Spinal cord (tissue), 10 donors: ENCODE data around the gene AGFG1. TPM values are rescaled to one million over a fixed set of nuclear protein-coding genes. Genes with fewer than 3 reads are reported as not detected.

ENCODE experiments used
- DNase-seq, 6 donors: peaks; one replicate each; pipeline versions ENCODE4 v3.0.0 to v3.0.0-alpha.2; 2013 to 2015; ENCODE audit warnings: low spot score in 6 of 6, low read depth in 4 of 6
- H3K27ac ChIP-seq: one replicate; pipeline ENCODE4 v1.5.1; 2013; ENCODE audit warnings: low read depth, low read length, control low read depth
- H3K27me3 ChIP-seq: one replicate; pipeline ENCODE4 v1.6.1; 2013; ENCODE audit warnings: low read length; ENCODE audit not compliant: control insufficient read depth, insufficient read depth
- H3K36me3 ChIP-seq: one replicate; pipeline ENCODE4 v1.6.1; 2013; ENCODE audit warnings: low read length; ENCODE audit not compliant: control insufficient read depth, insufficient read depth
- H3K4me1 ChIP-seq: one replicate; pipeline ENCODE4 v1.6.1; 2013; ENCODE audit warnings: low read length; ENCODE audit not compliant: control insufficient read depth, insufficient read depth
- H3K4me3 ChIP-seq: one replicate; pipeline ENCODE4 v1.5.1; 2013; ENCODE audit warnings: low read depth, low read length, control low read depth
- H3K9me3 ChIP-seq: one replicate; pipeline ENCODE4 v1.6.1; 2013; ENCODE audit warnings: low read length; ENCODE audit not compliant: control insufficient read depth, insufficient read depth
- WGBS: methylation state at CpG from one replicate; pipeline ENCODE4 v1.1.5; 2013; ENCODE audit warnings: missing lambda C conversion rate; ENCODE audit not compliant: insufficient coverage; 5-methylcytosine and 5-hydroxymethylcytosine counted together
- polyA plus RNA-seq, 2 donors: library from polyadenylated mRNA; unstranded; fragments of 120-200 nt; gene quantifications; one replicate each; pipeline ENCODE4 v1.2.1, GENCODE V29; 2013; ENCODE audit not compliant: insufficient read length in 2 of 2
- total RNA-seq, 2 donors: library from RNA; depleted of rRNA in 1 of 2; stranded (reverse); fragments of 120-200 nt in 1 of 2; fragments of >200 nt in 1 of 2; gene quantifications; one replicate each; pipeline versions ENCODE4 v1.2.3 to v1.2.4, GENCODE V29; 2013 to 2014
- donor health status: healthy.

The AGFG1 gene
- total and polyA plus RNA-seq, 4 donors: 72.4 to 113 (median 82.3) TPM

DNA sequence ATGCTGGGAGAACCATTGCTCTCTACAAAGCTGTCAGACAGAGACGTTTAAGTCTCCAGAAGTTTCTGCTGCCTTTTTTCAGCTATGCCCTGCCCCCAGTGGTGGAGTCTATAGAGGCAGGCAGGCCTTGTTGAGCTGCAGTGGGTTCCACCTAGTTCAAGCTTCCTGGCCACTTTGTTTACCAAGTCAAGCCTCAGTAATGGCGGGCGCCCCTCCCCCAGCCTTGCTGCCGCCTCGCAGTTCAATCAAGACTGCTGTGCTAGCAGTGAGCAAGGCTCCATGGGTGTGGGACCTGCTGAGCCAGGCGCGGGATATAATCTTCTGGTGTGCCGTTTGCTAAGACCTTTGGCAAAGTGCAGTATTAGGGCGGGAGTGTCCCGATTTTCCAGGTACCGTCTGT, 74.0 kb downstream of the AGFG1 start:
- Histone ChIP-seq H3K4me1 (no peaks in the 10 kb centered on the region), H3K4me3 (no peak overlapping the region), H3K27ac (no peak overlapping the region), H3K9me3 (peaks cover 2% of the 10 kb centered on the region), H3K27me3 (no peaks in the 10 kb centered on the region), H3K36me3 (peaks cover 7% of the 10 kb centered on the region)
- DNase-seq: no peak
- 90% methylated on average over 11 of the region's 11 CpGs for WGBS

DNA sequence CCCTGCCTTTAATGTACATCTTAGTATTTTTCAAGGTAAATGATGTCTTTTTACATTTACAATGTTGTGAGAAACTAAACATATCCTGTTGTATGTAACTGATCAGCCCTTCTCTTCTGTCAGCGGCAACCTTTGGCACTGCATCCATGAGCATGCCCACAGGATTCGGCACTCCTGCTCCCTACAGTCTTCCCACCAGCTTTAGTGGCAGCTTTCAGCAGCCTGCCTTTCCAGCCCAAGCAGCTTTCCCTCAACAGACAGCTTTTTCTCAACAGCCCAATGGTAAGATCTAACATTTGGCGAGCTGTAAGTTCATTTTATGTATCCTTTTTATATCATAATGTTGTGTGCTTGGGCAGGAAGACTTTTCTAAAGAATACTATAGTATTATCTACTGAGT, 79.9 kb downstream of the AGFG1 start:
- no peak overlapping the region for H3K4me3 ChIP-seq
- DNase-seq: no peak
- H3K9me3 ChIP-seq: no peaks in the 10 kb centered on the region
- WGBS: 91% methylated on average over 2 of the region's 3 CpGs
- no peaks in the 10 kb centered on the region for H3K27me3 ChIP-seq
- peaks cover 2% of the 10 kb centered on the region for H3K36me3 ChIP-seq
- H3K27ac ChIP-seq: no peak overlapping the region
- H3K4me1 ChIP-seq: no peaks in the 10 kb centered on the region

DNA sequence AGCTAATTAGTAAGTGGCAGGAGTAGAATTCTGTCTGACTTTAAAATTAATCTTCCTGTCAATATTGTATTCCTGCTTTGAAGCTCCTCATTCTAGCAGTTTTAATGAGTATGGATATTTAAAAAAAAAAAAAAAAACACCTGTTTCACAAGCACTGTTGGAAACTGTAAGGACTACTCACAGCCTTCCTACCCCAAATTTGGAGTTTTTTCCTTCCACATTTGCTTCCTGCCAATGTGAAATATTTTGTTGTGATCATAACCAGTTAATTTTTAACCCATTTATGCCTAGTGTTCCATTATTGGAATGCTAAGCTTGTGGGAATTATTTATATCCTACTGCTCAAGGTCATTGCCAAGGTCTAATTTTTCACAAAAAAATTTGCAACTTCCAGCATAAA, 90.6 kb downstream of the AGFG1 start:
- no peaks in the 10 kb centered on the region for H3K4me1 ChIP-seq
- no peaks in the 10 kb centered on the region for H3K27me3 ChIP-seq
- no peak overlapping the region for H3K4me3 ChIP-seq
- H3K27ac ChIP-seq: no peak overlapping the region
- H3K36me3 ChIP-seq: no peaks in the 10 kb centered on the region
- no peak for DNase-seq
- no peaks in the 10 kb centered on the region for H3K9me3 ChIP-seq

DNA sequence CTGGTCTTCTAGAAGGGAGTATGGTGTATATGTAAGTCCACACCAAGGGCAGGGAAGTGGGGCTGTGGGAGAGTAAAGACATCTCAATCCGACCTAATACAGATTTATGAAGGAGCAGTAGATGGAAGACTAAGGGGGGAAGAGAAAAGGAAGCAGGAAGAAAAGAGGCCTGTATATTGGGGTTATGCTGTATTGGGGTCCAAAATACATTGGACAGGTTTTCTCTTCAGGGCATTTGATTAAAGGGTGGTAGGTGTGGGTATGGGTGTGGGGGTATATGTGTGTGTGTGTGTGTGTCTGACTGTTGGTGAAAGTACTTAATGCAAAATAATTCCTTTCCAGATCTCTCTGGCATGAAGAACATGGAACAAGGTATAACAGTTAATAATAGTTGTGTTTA, 93.1 kb downstream of the AGFG1 start:
- H3K4me1 ChIP-seq: no peaks in the 10 kb centered on the region
- H3K27me3 ChIP-seq: no peaks in the 10 kb centered on the region
- no peaks in the 10 kb centered on the region for H3K36me3 ChIP-seq
- DNase-seq: no peak
- H3K9me3 ChIP-seq: no peaks in the 10 kb centered on the region
- no peak overlapping the region for H3K27ac ChIP-seq
- H3K4me3 ChIP-seq: no peak overlapping the region
- 100% methylated on average over 1 of the region's 1 CpG for WGBS

DNA sequence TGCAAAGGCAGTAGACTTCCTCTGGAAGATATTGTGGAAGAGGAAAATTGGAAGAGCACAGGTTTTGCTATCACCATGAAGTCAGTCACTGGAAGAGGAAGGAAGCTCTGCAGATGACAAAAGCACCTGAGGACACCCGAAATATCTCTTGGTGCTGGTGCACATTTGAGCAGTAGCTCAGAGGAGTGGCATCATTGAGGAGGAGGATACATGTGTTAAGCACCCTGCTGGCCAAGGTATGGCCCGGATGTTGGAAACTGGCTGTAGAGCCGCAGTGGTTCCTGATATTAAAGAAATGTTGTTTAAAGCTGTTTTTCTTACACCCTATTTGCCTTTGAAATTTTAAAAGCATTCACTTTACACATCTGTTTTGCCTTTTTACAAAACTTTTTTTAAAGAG, 94.1 kb downstream of the AGFG1 start:
- Histone ChIP-seq H3K27ac (no peak overlapping the region), H3K9me3 (no peaks in the 10 kb centered on the region), H3K36me3 (no peaks in the 10 kb centered on the region), H3K4me1 (no peaks in the 10 kb centered on the region), H3K27me3 (no peaks in the 10 kb centered on the region), H3K4me3 (no peak overlapping the region)
- WGBS: 7% methylated on average over 1 of the region's 3 CpGs
- DNase-seq: no peak

DNA sequence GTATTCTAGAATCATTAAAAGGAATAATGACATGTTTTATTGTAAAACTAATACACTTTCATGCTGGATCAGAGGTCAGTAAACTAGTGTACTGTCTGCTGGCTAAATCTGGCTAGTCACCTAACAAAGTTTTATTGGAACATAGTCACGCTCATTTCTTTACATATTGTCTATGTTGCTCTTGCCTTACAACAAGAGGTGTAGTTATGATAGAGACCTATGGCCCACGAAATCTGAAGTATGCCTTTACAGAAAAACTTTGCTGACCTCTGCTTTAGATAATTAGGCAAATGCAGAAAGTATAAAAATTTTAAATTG, 96.9 kb downstream of the AGFG1 start:
- 100% methylated on average over 1 of the region's 2 CpGs for WGBS
- no peak for DNase-seq
- Histone ChIP-seq H3K9me3 (no peaks in the 10 kb centered on the region), H3K36me3 (no peaks in the 10 kb centered on the region), H3K4me3 (no peak overlapping the region), H3K27ac (no peak overlapping the region), H3K4me1 (no peaks in the 10 kb centered on the region), H3K27me3 (no peaks in the 10 kb centered on the region)

DNA sequence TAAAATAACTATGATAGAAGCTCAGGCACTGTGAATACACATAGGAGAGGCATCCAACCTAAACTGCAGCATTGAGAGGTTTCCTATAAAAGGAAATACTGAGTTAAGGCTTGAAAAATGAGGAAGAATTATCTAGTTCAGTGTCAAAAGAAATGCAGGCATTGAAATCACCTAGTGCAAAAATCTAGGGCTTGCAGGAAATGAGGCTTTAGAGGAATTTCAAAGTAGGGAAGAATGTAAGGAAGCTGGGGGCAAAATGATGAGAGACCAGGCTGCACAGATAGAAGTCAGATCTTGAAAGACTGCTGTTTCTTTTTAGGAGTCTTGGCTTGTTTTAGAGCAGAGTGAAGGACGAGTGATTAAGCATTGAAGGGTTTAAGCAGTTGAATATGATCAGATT, 98.7 kb downstream of the AGFG1 start:
- Histone ChIP-seq H3K36me3 (no peaks in the 10 kb centered on the region), H3K4me1 (no peaks in the 10 kb centered on the region), H3K9me3 (no peaks in the 10 kb centered on the region), H3K27ac (no peak overlapping the region), H3K4me3 (no peak overlapping the region), H3K27me3 (no peaks in the 10 kb centered on the region)
- DNase-seq: no peak
- 70% methylated on average over 1 of the region's 1 CpG for WGBS

DNA sequence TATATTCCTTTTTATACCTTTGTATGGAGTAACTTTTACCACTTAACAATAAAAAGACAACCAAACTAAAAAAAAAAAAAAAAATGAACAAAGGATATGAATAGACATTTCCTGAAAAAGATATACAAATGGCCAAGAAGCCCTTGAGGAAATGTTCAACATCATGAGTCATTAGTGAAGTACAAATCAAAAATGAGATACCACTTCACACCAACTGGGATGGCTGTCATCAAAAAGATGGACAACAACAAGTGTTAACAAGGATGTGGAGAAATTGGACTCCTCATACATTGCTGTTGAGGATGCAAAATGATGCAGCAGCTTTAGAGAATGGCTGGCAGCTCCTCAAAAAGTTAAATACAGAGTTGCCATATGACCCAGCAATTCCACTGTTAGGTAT, 104.2 kb downstream of the AGFG1 start:
- Histone ChIP-seq H3K27me3 (no peaks in the 10 kb centered on the region), H3K9me3 (no peaks in the 10 kb centered on the region), H3K27ac (no peak overlapping the region), H3K4me1 (no peaks in the 10 kb centered on the region), H3K4me3 (no peak overlapping the region), H3K36me3 (no peaks in the 10 kb centered on the region)
- DNase-seq: no peak

DNA sequence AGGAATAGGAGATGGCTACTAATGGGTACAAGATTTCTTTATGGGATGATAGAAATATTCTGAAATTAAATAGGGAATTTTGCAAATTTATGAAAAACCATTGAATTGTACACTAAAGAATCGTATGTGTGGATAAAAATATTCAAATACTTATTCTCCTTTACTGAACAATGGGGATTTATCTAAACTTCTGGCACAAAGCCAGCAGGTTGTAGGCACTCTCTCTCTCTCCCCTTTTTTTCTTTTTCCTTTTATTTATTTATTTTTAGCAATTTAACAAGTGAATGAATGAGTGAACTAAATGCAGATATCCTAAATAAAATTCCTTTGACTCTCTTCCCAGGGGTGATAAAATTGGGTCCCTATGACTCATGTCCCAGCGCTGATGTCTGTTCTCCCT, 104.9 kb downstream of the AGFG1 start:
- no peak overlapping the region for H3K4me3 ChIP-seq
- no peak overlapping the region for H3K27ac ChIP-seq
- H3K36me3 ChIP-seq: no peaks in the 10 kb centered on the region
- no peaks in the 10 kb centered on the region for H3K27me3 ChIP-seq
- 91% methylated on average over 1 of the region's 2 CpGs for WGBS
- no peaks in the 10 kb centered on the region for H3K4me1 ChIP-seq
- DNase-seq: no peak
- H3K9me3 ChIP-seq: no peaks in the 10 kb centered on the region

DNA sequence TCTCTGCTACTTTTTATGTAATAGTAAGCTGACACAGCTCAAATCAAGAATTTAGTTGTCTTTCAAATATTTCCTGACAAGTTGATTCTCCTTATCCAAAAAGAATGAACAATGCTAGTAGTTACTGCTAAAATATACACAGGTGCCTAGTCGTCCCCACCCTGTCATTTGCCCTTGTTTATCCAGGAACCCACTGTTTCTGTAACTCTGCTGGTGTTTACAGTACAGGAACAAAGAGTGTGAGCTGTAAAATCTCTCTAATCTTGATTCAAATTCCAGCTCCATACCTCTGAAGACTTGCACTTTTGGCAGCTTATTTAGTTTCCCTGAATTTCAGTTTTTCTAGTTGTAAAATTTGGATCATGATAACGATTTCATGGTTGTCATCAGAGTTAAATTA, 105.6 kb downstream of the AGFG1 start:
- Histone ChIP-seq H3K27ac (no peak overlapping the region), H3K36me3 (no peaks in the 10 kb centered on the region), H3K4me3 (no peak overlapping the region), H3K9me3 (no peaks in the 10 kb centered on the region), H3K4me1 (no peaks in the 10 kb centered on the region), H3K27me3 (no peaks in the 10 kb centered on the region)
- WGBS: no CpG with 5 or more reads among the region's 2 CpGs
- no peak for DNase-seq

DNA sequence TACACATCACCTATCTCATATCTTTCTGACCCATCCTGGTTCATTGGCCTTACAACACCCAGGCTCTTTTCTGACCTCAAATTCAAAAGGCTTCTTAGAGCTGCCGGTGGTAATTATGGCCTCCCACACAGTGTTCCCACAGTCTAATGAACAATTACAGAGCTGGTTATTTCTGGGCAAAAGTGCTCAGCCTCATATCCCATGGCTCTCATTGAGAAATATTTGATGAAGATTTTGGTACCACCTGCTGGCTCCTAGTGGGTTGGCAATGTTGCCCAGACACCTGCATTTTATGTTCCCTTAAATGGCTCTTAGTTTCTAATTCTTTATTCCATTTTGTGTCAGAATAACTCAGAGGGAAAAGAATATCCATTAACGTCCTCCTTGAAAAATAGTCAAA, 106.7 kb downstream of the AGFG1 start:
- Histone ChIP-seq H3K4me3 (no peak overlapping the region), H3K4me1 (no peaks in the 10 kb centered on the region)

More for the DNA sequence above, 106.7 kb downstream of the AGFG1 start:
- Histone ChIP-seq H3K9me3 (no peaks in the 10 kb centered on the region), H3K27me3 (no peaks in the 10 kb centered on the region), H3K27ac (no peak overlapping the region), H3K36me3 (no peaks in the 10 kb centered on the region)
- peak in 1 of 6 donors; percentile 38 for DNase-seq
- 50% methylated on average over 1 of the region's 2 CpGs for WGBS
